Spleen (tissue), 11 donors: ENCODE measurements around the gene WSCD2. TPM values are rescaled to one million over a fixed set of nuclear protein-coding genes. Genes with fewer than 3 reads are reported as not detected.

Source experiments
- DNase-seq: peaks from one replicate; pipeline ENCODE4 v3.0.0-alpha.2; 2020
- H3K27ac ChIP-seq, 8 donors: fragments of 200-600 bp; sonication (generic) in 7 of 8; 1 replicate in 4 of 8; 2 replicates in 4 of 8; pipeline versions ENCODE4 v1.5.0 to v1.8.0; 2016 to 2021; ENCODE audit warnings: inconsistent platforms in 4 of 8, mild to moderate bottlenecking in 4 of 8, moderate library complexity in 1 of 8
- H3K27me3 ChIP-seq, 7 donors: fragments of 200-600 bp; sonication (generic) in 6 of 7; replicated peaks in 1 of 7; 1 replicate in 4 of 7; 2 replicates in 3 of 7; pipeline versions ENCODE4 v1.5.0 to v1.8.0; 2016 to 2021; ENCODE audit warnings: inconsistent platforms in 3 of 7, mild to moderate bottlenecking in 1 of 7
- H3K36me3 ChIP-seq, 6 donors: fragments of 200-600 bp; sonication (generic) in 5 of 6; 1 replicate in 4 of 6; 2 replicates in 2 of 6; pipeline versions ENCODE4 v1.5.0 to v1.8.0; 2016 to 2021; ENCODE audit warnings: inconsistent platforms in 2 of 6
- H3K4me1 ChIP-seq, 6 donors: fragments of 200-600 bp; sonication (generic) in 5 of 6; 1 replicate in 3 of 6; 2 replicates in 3 of 6; pipeline versions ENCODE4 v1.5.0 to v1.8.0; 2016 to 2021; ENCODE audit warnings: inconsistent platforms in 3 of 6
- H3K4me3 ChIP-seq, 8 donors: fragments of 200-600 bp; sonication (generic) in 7 of 8; 1 replicate in 4 of 8; 2 replicates in 4 of 8; pipeline versions ENCODE4 v1.5.0 to v1.8.0; 2016 to 2021; ENCODE audit warnings: inconsistent platforms in 4 of 8, mild to moderate bottlenecking in 4 of 8, moderate library complexity in 2 of 8
- H3K9me3 ChIP-seq, 8 donors: fragments of 200-600 bp; sonication (generic) in 7 of 8; 1 replicate in 4 of 8; 2 replicates in 4 of 8; pipeline versions ENCODE4 v1.5.0 to v1.8.0; 2016 to 2021; ENCODE audit warnings: inconsistent platforms in 4 of 8
- CTCF ChIP-seq, 11 experiments: fragments of 200-600 bp in 7 of 11; fragments of 450-650 bp in 4 of 11; sonication (generic) in 4 of 11; IDR thresholded peaks in 8 of 11; conservative IDR thresholded peaks in 3 of 11; 1 replicate in 7 of 11; 2 replicates in 4 of 11; pipeline versions ENCODE4 v1.4.0 to v1.8.0; 2016 to 2021; ENCODE audit warnings: antibody characterized with exemption in 11 of 11, inconsistent platforms in 4 of 11, mild to moderate bottlenecking in 1 of 11
- POLR2A ChIP-seq, 3 donors: fragments of 450-650 bp; IDR thresholded peaks; one replicate each; pipeline ENCODE4 v1.5.1; 2017; ENCODE audit warnings: antibody characterized with exemption in 3 of 3, mild to moderate bottlenecking in 1 of 3
- POLR2AphosphoS5 ChIP-seq, 3 donors: sonication (generic); formaldehyde crosslinking; IDR thresholded peaks; one replicate each; pipeline ENCODE4 v1.5.1; 2017; ENCODE audit warnings: antibody characterized with exemption in 3 of 3
- WGBS, 5 donors: extraction: QIAGEN DNeasy Blood & Tissue Kit in 3 of 5; methylation state at CpG; one replicate each; pipeline versions ENCODE4 v1.1.5 to v1.1.7; 2013 to 2018; 5-methylcytosine and 5-hydroxymethylcytosine counted together
- intact Hi-C: fragments of 100-400 bp; cut with DNase I; formaldehyde crosslinking; loops from one replicate; pipeline ENCODE4 v1.15.0; 2023; ENCODE audit warnings: low total_unique reads
- polyA plus RNA-seq, 3 donors: library from polyadenylated mRNA; stranded (reverse); fragments of 200-250 nt; gene quantifications; one replicate each; pipeline ENCODE4 v1.2.1, GENCODE V29; 2013
- total RNA-seq, 7 donors: library from RNA; depleted of rRNA in 3 of 7; stranded (reverse); fragments of >200 nt in 3 of 7; fragmentation: NEBNext Ultra II Directional in 4 of 7; extraction: Animal tissue kit (Norgen Biotek cat#: 25700) in 4 of 7; gene quantifications; one replicate each; pipeline versions ENCODE4 v1.1.0 to v1.2.1, GENCODE V29; 2016 to 2021
- donor health status: healthy with polysubstance abuse.
- donor health status: DM: no; HTN: no; CAD: no; lungs with moderate emphysema.
- donor health status: DM: no; HTN: no; CAD: no.
- donor health status: Bipolar disorder and iron deficiency.
- donor health status: healthy.
- donor health status: DM: no; HTN: no; CAD: no.
- donor health status: DM: yes; HTN: yes; CAD: no.

Gene WSCD2
- total and polyA plus RNA-seq, 10 donors = 0.09 to 0.60 (median 0.23) TPM; not detected in 1

- WGBS, 5 donors = 66 to 88% (median 76%) methylated on average over 1 of the region's 1 CpG
- DNase-seq = no peak
- intact Hi-C loops = no loop called here
These were observed 2.9 kb upstream of the WSCD2 start for GRCh38 chr12:108126212-108126611.

GRCh38 chr12:108126990-108127501, 2.0 kb upstream of the WSCD2 start:
- no peak overlapping the region for H3K27ac ChIP-seq
- DNase-seq = no peak
- H3K4me3 ChIP-seq = no peak overlapping the region
- peaks cover 4 to 16% (median 14%) of the 10 kb centered on the region in 6 donors for H3K4me1 ChIP-seq
- H3K36me3 ChIP-seq = no peaks in the 10 kb centered on the region
- intact Hi-C loops = no loop called here
- TF ChIP-seq CTCF (IDR thresholded peaks at IDR 0.05 in 8 of 11, conservative IDR thresholded peaks at IDR 0.05 in 3 of 11) (no peak), POLR2AphosphoS5 (IDR thresholded peaks at IDR 0.05) (no peak), POLR2A (IDR thresholded peaks at IDR 0.05) (no peak)
- H3K9me3 ChIP-seq = peaks cover 0 to 11% (median 0%) of the 10 kb centered on the region in 8 donors
- peaks cover 0 to 68% (median 36%) of the 10 kb centered on the region in 7 donors for H3K27me3 ChIP-seq
- 34 to 46% (median 42%) methylated on average over 10 of the region's 10 CpGs for WGBS, 5 donors

More at GRCh38 chr12:108126212-108126611, 2.9 kb upstream of the WSCD2 start:
- H3K4me3 ChIP-seq = no peak overlapping the region
- peaks cover 0 to 11% (median 0%) of the 10 kb centered on the region in 8 donors for H3K9me3 ChIP-seq
- H3K36me3 ChIP-seq = no peaks in the 10 kb centered on the region
- H3K27ac ChIP-seq = no peak overlapping the region
- peaks cover 0 to 61% (median 36%) of the 10 kb centered on the region in 7 donors for H3K27me3 ChIP-seq
- H3K4me1 ChIP-seq = peaks cover 4 to 16% (median 14%) of the 10 kb centered on the region in 6 donors
- TF ChIP-seq POLR2AphosphoS5 (IDR thresholded peaks at IDR 0.05) = no peak
- no peak for TF ChIP-seq POLR2A (IDR thresholded peaks at IDR 0.05)
- TF ChIP-seq CTCF (IDR thresholded peaks at IDR 0.05 in 8 of 11, conservative IDR thresholded peaks at IDR 0.05 in 3 of 11) = no peak

- H3K4me3 ChIP-seq = no peak overlapping the region
- peaks cover 0 to 74% (median 36%) of the 10 kb centered on the region in 7 donors for H3K27me3 ChIP-seq
- intact Hi-C loops = no loop called here
- H3K36me3 ChIP-seq = no peaks in the 10 kb centered on the region
- H3K27ac ChIP-seq = no peak overlapping the region
- WGBS, 5 donors = 34 to 45% (median 40%) methylated on average over 3 of the region's 3 CpGs
- peaks cover 0 to 5% (median 0%) of the 10 kb centered on the region in 8 donors for H3K9me3 ChIP-seq
- peaks cover 4 to 16% (median 14%) of the 10 kb centered on the region in 6 donors for H3K4me1 ChIP-seq
- TF ChIP-seq POLR2AphosphoS5 (IDR thresholded peaks at IDR 0.05) (no peak), POLR2A (IDR thresholded peaks at IDR 0.05) (no peak), CTCF (IDR thresholded peaks at IDR 0.05 in 8 of 11, conservative IDR thresholded peaks at IDR 0.05 in 3 of 11) (no peak)
- no peak for DNase-seq
These were observed 1.4 kb upstream of the WSCD2 start for GRCh38 chr12:108127654-108128053.

GRCh38 chr12:108128221-108129016, 669 bp upstream of the WSCD2 start:
- TF ChIP-seq POLR2A (IDR thresholded peaks at IDR 0.05) (no peak), CTCF (IDR thresholded peaks at IDR 0.05 in 8 of 11, conservative IDR thresholded peaks at IDR 0.05 in 3 of 11) (no peak), POLR2AphosphoS5 (IDR thresholded peaks at IDR 0.05) (no peak)
- Histone ChIP-seq H3K36me3 (no peaks in the 10 kb centered on the region), H3K27me3 (peaks cover 0 to 80% (median 36%) of the 10 kb centered on the region in 7 donors), H3K9me3 (no peaks in the 10 kb centered on the region), H3K4me1 (peaks cover 4 to 16% (median 14%) of the 10 kb centered on the region in 6 donors), H3K27ac (no peak overlapping the region), H3K4me3 (peak overlapping the region in 4 of 8 donors; percentile 25 to 64 (median 34))
- intact Hi-C loops = no loop called here
- 70 to 83% (median 78%) methylated on average over 10 of the region's 10 CpGs for WGBS, 5 donors
- DNase-seq = no peak
